Liver (tissue), 9 donors: ENCODE results near the gene SNHG17. TPM values are rescaled to one million over a fixed set of nuclear protein-coding genes. Genes with fewer than 3 reads are reported as not detected.

Experiments used
- DNase-seq: peaks from one replicate; pipeline ENCODE4 v3.0.0-alpha.2; 2017; ENCODE audit warnings: low spot score
- H3K27ac ChIP-seq, 2 donors: one replicate each; pipeline ENCODE4 v1.7.0; 2013; ENCODE audit warnings: inconsistent platforms in 2 of 2, low read length in 2 of 2, control low read depth in 1 of 2, low read depth in 1 of 2, mild to moderate bottlenecking in 1 of 2
- H3K27me3 ChIP-seq, 4 donors: one replicate each; pipeline versions ENCODE4 v1.6.1 to v1.7.0; 2013; ENCODE audit warnings: low read length in 3 of 4, inconsistent platforms in 1 of 4, mild to moderate bottlenecking in 1 of 4, moderate library complexity in 1 of 4; ENCODE audit not compliant: control insufficient read depth in 4 of 4, insufficient read depth in 4 of 4
- H3K36me3 ChIP-seq, 4 donors: one replicate each; pipeline versions ENCODE4 v1.6.1 to v1.7.0; 2013; ENCODE audit warnings: low read length in 3 of 4, mild to moderate bottlenecking in 3 of 4, low read depth in 1 of 4, moderate library complexity in 1 of 4; ENCODE audit not compliant: control insufficient read depth in 4 of 4, insufficient read depth in 3 of 4
- H3K4me1 ChIP-seq, 4 donors: one replicate each; pipeline versions ENCODE4 v1.6.1 to v1.7.0; 2013; ENCODE audit warnings: low read length in 3 of 4, mild to moderate bottlenecking in 3 of 4, moderate library complexity in 1 of 4; ENCODE audit not compliant: control insufficient read depth in 4 of 4, insufficient read depth in 4 of 4
- H3K4me3 ChIP-seq, 3 donors: one replicate each; pipeline versions ENCODE4 v1.6.1 to v1.7.0; 2013; ENCODE audit warnings: low read length in 3 of 3, control low read depth in 1 of 3, low read depth in 1 of 3, mild to moderate bottlenecking in 1 of 3
- H3K9ac ChIP-seq, 2 donors: one replicate each; pipeline ENCODE4 v1.7.0; 2013; ENCODE audit warnings: low read length in 2 of 2, mild to moderate bottlenecking in 2 of 2, moderate library complexity in 2 of 2, control low read depth in 1 of 2, low read depth in 1 of 2
- H3K9me3 ChIP-seq, 4 donors: one replicate each; pipeline versions ENCODE4 v1.6.1 to v1.7.0; 2013; ENCODE audit warnings: low read length in 3 of 4; ENCODE audit not compliant: control insufficient read depth in 4 of 4
- FOXA1 ChIP-seq: IDR thresholded peaks from 2 replicates; pipeline ENCODE4 v1.6.1; 2016; ENCODE audit warnings: antibody characterized with exemption
- FOXA2 ChIP-seq: IDR thresholded peaks from 2 replicates; pipeline ENCODE4 v1.6.1; 2016; ENCODE audit warnings: antibody characterized with exemption
- GABPA ChIP-seq, 2 donors: IDR thresholded peaks in 1 of 2; conservative IDR thresholded peaks in 1 of 2; 2 replicates each; pipeline ENCODE4 v1.6.1; 2016; ENCODE audit warnings: antibody characterized with exemption in 2 of 2, mild to moderate bottlenecking in 1 of 2, moderate library complexity in 1 of 2
- HNF4A ChIP-seq, 2 donors: conservative IDR thresholded peaks; 2 replicates each; pipeline ENCODE4 v1.6.1; 2016; ENCODE audit warnings: antibody characterized with exemption in 2 of 2, mild to moderate bottlenecking in 2 of 2
- JUND ChIP-seq, 2 donors: IDR thresholded peaks; 2 replicates each; pipeline ENCODE4 v1.6.1; 2016; ENCODE audit warnings: antibody characterized with exemption in 2 of 2
- NR2F2 ChIP-seq: IDR thresholded peaks from 2 replicates; pipeline ENCODE4 v1.6.1; 2016; ENCODE audit warnings: antibody characterized with exemption
- RAD21 ChIP-seq, 2 donors: IDR thresholded peaks; 2 replicates each; pipeline ENCODE4 v1.6.1; 2016; ENCODE audit warnings: antibody characterized with exemption in 2 of 2, mild to moderate bottlenecking in 2 of 2
- RXRA ChIP-seq, 2 donors: IDR thresholded peaks; 2 replicates each; pipeline ENCODE4 v1.6.1; 2017 to 2018; ENCODE audit warnings: antibody characterized with exemption in 2 of 2, mild to moderate bottlenecking in 1 of 2
- TAF1 ChIP-seq: conservative IDR thresholded peaks from 2 replicates; pipeline ENCODE4 v1.6.1; 2016; ENCODE audit warnings: antibody characterized with exemption, mild to moderate bottlenecking
- YY1 ChIP-seq: IDR thresholded peaks from 2 replicates; pipeline ENCODE4 v1.6.1; 2016; ENCODE audit warnings: antibody characterized with exemption, mild to moderate bottlenecking
- WGBS: extraction: QIAGEN DNeasy Blood & Tissue Kit; methylation state at CpG from one replicate; pipeline ENCODE4 v1.1.7; 2013; 5-methylcytosine and 5-hydroxymethylcytosine counted together
- polyA plus RNA-seq, 2 donors: library from polyadenylated mRNA; stranded (reverse) in 1 of 2; unstranded in 1 of 2; fragments of 200-250 nt in 1 of 2; fragments of >200 nt in 1 of 2; fragmentation: Nextera tagmentation in 1 of 2; extraction: Ambion mirVana in 1 of 2; gene quantifications; one replicate each; pipeline versions ENCODE4 v1.2.1 to v1.2.3, GENCODE V29; 2013 to 2015
- total RNA-seq, 2 donors: library from RNA; depleted of rRNA; stranded (reverse); fragments of >200 nt; gene quantifications; one replicate each; pipeline ENCODE4 v1.2.3, GENCODE V29; 2014
- TF ChIP-seq, protein P1 (sequence below): IDR thresholded peaks from 2 replicates; pipeline ENCODE4 v1.6.1; 2016; ENCODE audit warnings: antibody characterized with exemption
- TF ChIP-seq, protein P2 (sequence below): IDR thresholded peaks from 2 replicates; pipeline ENCODE4 v1.6.1; 2016; ENCODE audit warnings: antibody characterized with exemption, mild to moderate bottlenecking
- TF ChIP-seq, protein P3 (sequence below): IDR thresholded peaks from 2 replicates; pipeline ENCODE4 v1.6.1; 2016; ENCODE audit warnings: antibody characterized with exemption
- TF ChIP-seq, protein P4 (sequence below): IDR thresholded peaks from 2 replicates; pipeline ENCODE4 v1.6.1; 2016; ENCODE audit warnings: antibody characterized with exemption
- TF ChIP-seq, protein P5 (sequence below): fragments of 150-350 bp; IDR thresholded peaks from 2 replicates; pipeline ENCODE4 v1.5.1; 2017; ENCODE audit warnings: improper control_type of control experiment, low read depth, low read length; ENCODE audit not compliant: missing input control
- donor health status: healthy.
- donor health status: healthy.
- donor health status: healthy.
- donor health status: healthy.
- donor health status: healthy.

The SNHG17 gene
- total and polyA plus RNA-seq, 4 donors: 6.3 to 24.6 (median 14.0) TPM

DNA sequence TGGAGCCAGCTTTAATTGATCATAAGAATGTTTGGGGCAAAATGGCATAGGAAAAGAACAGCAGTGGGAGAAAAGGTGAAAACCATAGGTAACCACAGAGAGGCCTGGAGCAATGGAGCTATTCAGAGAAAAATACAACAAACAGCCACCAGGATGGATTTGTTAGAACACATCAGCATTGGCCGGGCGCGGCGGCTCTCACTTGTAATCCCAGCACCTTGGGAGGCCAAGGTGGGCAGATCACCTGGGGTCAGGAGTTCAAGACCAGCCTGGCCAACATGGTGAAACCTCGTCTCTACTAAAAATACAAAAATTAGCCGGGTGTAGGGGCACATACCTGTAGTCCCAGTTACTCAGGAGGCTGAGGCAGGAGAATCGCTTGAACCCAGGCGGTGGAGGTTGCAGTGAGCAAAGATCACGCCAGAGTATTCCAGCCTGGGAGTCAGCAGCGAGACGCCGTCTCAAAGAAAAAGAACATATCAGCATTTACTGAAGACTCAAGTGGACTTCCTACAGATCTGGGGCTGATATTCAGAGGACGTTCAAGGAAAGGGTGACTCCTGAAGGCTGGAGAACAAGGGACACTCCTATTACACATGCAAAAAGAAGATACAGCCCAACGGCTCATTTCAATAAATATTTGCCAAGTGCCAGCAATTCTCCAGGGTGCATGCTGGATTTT, 20.2 kb downstream of the SNHG17 start:
- Histone ChIP-seq H3K9me3 (no peaks in the 10 kb centered on the region), H3K36me3 (peaks cover 2 to 35% (median 21%) of the 10 kb centered on the region in 4 donors), H3K9ac (no peak overlapping the region), H3K4me1 (no peaks in the 10 kb centered on the region), H3K4me3 (no peak overlapping the region), H3K27me3 (no peaks in the 10 kb centered on the region), H3K27ac (no peak overlapping the region)
- TF ChIP-seq RXRA (IDR thresholded peaks at IDR 0.05) (no peak), NR2F2 (no peak), FOXA1 (no peak), HNF4A (conservative IDR thresholded peaks at IDR 0.05) (no peak), YY1 (no peak), JUND (IDR thresholded peaks at IDR 0.05) (no peak), RAD21 (IDR thresholded peaks at IDR 0.05) (no peak), TAF1 (no peak), FOXA2 (no peak), GABPA (IDR thresholded peaks at IDR 0.05 in 1 of 2, conservative IDR thresholded peaks at IDR 0.05 in 1 of 2) (no peak)
- TF ChIP-seq, protein P1, sequence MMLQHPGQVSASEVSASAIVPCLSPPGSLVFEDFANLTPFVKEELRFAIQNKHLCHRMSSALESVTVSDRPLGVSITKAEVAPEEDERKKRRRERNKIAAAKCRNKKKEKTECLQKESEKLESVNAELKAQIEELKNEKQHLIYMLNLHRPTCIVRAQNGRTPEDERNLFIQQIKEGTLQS: no peak
- TF ChIP-seq, protein P2, sequence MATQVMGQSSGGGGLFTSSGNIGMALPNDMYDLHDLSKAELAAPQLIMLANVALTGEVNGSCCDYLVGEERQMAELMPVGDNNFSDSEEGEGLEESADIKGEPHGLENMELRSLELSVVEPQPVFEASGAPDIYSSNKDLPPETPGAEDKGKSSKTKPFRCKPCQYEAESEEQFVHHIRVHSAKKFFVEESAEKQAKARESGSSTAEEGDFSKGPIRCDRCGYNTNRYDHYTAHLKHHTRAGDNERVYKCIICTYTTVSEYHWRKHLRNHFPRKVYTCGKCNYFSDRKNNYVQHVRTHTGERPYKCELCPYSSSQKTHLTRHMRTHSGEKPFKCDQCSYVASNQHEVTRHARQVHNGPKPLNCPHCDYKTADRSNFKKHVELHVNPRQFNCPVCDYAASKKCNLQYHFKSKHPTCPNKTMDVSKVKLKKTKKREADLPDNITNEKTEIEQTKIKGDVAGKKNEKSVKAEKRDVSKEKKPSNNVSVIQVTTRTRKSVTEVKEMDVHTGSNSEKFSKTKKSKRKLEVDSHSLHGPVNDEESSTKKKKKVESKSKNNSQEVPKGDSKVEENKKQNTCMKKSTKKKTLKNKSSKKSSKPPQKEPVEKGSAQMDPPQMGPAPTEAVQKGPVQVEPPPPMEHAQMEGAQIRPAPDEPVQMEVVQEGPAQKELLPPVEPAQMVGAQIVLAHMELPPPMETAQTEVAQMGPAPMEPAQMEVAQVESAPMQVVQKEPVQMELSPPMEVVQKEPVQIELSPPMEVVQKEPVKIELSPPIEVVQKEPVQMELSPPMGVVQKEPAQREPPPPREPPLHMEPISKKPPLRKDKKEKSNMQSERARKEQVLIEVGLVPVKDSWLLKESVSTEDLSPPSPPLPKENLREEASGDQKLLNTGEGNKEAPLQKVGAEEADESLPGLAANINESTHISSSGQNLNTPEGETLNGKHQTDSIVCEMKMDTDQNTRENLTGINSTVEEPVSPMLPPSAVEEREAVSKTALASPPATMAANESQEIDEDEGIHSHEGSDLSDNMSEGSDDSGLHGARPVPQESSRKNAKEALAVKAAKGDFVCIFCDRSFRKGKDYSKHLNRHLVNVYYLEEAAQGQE: no peak
- TF ChIP-seq, protein P3, sequence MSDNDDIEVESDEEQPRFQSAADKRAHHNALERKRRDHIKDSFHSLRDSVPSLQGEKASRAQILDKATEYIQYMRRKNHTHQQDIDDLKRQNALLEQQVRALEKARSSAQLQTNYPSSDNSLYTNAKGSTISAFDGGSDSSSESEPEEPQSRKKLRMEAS: no peak
- TF ChIP-seq, protein P4, sequence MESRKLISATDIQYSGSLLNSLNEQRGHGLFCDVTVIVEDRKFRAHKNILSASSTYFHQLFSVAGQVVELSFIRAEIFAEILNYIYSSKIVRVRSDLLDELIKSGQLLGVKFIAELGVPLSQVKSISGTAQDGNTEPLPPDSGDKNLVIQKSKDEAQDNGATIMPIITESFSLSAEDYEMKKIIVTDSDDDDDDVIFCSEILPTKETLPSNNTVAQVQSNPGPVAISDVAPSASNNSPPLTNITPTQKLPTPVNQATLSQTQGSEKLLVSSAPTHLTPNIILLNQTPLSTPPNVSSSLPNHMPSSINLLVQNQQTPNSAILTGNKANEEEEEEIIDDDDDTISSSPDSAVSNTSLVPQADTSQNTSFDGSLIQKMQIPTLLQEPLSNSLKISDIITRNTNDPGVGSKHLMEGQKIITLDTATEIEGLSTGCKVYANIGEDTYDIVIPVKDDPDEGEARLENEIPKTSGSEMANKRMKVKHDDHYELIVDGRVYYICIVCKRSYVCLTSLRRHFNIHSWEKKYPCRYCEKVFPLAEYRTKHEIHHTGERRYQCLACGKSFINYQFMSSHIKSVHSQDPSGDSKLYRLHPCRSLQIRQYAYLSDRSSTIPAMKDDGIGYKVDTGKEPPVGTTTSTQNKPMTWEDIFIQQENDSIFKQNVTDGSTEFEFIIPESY: no peak
- TF ChIP-seq, protein P5, sequence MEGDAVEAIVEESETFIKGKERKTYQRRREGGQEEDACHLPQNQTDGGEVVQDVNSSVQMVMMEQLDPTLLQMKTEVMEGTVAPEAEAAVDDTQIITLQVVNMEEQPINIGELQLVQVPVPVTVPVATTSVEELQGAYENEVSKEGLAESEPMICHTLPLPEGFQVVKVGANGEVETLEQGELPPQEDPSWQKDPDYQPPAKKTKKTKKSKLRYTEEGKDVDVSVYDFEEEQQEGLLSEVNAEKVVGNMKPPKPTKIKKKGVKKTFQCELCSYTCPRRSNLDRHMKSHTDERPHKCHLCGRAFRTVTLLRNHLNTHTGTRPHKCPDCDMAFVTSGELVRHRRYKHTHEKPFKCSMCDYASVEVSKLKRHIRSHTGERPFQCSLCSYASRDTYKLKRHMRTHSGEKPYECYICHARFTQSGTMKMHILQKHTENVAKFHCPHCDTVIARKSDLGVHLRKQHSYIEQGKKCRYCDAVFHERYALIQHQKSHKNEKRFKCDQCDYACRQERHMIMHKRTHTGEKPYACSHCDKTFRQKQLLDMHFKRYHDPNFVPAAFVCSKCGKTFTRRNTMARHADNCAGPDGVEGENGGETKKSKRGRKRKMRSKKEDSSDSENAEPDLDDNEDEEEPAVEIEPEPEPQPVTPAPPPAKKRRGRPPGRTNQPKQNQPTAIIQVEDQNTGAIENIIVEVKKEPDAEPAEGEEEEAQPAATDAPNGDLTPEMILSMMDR: no peak
- 89% methylated on average over 14 of the region's 14 CpGs for WGBS
- no peak for DNase-seq
